Measurements from ENCODE around the gene STPG1.

DNA sequence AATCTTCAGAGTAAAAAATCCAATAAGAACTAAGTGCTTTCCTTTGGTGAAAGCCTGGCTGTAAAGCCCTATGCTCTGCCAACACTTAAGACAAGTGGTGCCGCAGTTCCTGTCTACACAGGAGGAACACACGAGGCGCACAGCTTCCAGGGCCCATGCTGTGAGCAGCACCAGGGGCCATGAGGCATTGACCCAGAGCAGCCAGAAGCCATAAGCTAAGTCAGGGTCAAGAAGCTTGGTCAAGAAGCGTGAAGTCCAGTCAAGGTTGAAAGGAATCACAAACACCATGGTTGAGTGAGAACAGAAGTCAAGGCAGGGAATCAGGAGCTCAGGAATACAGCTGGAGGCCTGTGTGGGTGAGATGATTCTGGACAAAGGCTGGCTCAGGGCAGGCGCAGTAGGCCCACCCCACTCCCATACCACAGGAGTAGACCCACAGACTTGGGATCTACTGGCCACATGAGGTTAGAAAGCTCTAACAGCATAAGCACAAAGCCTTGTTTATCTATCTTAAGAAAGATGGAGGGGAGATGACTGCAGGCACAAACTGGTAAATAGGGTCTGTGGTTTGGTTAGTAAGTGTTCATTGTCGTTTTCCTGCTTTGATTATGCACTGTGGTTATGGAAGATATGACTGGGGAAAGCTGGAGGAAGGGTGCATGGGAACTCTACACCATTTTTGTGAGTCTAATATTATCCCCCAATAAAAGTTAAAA, 46.1 kb upstream of the STPG1 start:
- TF ChIP-seq, protein P1, sequence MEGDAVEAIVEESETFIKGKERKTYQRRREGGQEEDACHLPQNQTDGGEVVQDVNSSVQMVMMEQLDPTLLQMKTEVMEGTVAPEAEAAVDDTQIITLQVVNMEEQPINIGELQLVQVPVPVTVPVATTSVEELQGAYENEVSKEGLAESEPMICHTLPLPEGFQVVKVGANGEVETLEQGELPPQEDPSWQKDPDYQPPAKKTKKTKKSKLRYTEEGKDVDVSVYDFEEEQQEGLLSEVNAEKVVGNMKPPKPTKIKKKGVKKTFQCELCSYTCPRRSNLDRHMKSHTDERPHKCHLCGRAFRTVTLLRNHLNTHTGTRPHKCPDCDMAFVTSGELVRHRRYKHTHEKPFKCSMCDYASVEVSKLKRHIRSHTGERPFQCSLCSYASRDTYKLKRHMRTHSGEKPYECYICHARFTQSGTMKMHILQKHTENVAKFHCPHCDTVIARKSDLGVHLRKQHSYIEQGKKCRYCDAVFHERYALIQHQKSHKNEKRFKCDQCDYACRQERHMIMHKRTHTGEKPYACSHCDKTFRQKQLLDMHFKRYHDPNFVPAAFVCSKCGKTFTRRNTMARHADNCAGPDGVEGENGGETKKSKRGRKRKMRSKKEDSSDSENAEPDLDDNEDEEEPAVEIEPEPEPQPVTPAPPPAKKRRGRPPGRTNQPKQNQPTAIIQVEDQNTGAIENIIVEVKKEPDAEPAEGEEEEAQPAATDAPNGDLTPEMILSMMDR (IDR thresholded peaks at IDR 0.05) = no peak
- no peak for TF ChIP-seq POLR2AphosphoS5 (IDR thresholded peaks at IDR 0.05)
